HUDEP-2 (cell line): ENCODE results near the gene ZNF526.
A peak's percentile ranks its signal among the peaks of the same experiment; 100 is the strongest.

Experiments used
- DNase-seq, 76 experiments: peaks; one replicate each; lab custom pipeline; 2025; ENCODE audit not compliant: unreplicated experiment in 76 of 76; lab: John Stamatoyannopoulos, UW

Gene ZNF526, protein sequence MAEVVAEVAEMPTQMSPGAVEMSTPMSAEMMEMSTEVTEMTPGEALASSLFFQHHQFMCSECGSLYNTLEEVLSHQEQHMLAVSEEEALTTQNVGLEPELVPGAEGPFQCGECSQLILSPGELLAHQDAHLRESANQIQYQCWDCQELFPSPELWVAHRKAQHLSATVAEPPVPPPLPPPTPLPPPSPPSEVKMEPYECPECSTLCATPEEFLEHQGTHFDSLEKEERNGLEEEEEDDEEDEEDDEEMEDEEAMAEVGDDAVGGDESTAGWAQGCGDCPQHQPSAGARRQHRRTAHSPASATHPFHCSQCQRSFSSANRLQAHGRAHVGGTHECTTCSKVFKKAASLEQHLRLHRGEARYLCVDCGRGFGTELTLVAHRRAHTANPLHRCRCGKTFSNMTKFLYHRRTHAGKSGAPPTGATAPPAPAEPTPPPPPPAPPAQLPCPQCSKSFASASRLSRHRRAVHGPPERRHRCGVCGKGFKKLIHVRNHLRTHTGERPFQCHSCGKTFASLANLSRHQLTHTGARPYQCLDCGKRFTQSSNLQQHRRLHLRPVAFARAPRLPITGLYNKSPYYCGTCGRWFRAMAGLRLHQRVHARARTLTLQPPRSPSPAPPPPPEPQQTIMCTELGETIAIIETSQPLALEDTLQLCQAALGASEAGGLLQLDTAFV

DNA sequence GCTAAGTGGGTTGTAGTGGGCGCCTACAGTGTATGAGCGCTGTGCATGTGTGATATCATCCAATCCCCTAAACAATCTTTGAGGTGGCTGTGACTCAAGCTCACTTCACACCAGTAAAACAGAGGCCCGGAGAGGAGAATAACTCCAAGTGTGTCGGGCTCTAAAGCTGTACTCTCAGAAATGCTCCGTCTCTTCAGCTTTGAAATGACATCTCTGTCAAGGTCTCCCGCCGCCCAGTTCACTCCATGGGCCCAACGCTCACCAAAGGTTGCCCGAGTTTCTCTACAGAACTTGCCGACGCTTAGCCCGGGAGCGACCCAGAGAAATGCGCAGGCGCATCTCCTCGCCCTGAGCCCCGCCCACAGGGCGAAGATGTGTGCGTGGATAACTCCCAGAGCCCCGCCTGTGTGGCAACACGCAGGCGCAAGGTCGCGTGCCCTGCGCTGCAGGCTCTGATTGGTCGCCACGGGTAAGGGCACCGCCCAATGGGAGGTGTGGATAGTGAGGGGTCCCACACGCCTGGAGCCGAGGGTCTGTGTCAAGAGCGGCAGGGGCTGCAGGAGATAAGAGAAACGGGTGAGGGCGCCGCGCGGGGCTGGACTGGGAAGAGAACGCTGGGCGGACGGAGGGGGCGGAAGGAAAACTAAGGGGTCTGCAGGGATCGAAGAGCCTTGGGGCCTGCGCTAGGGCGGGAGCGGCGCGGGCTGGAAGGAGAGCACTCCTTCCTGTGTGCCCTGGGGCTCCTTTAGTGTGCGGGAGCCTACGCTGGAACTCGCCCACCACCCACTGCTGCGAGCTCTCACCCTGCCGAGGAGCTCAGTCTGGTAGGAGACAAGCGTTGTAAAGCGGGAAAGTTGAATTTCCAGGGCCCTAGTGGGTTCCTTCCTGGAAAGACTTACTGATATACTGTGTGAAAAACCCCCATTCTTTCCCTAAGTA, at the start of gene ZNF526:
ZNF526 (plus strand) TSS at position 501 of the 939 bp plus-strand sequence. CDS start 4,092 bp downstream, outside the sequence.
- peak; percentile 76 to 100 (median 98) for DNase-seq

DNA sequence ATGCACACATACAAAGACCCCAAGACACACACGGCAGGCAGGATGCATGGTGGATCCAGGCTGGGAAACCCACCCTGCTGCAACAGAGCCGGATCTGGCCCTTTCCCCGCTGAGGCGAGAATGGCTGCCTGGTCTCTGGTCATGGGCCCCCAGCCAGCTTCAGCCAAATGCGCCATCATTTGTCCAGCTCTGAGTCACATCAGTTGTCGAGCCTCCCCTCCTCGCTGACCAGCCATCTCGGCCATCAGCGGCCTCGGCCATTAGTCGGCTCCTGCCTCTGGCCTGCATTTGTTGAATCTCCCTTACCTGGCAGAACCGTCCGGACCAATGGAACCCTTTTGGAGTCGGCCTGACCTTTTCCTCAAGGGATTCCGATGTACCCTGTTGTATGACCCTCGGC, 49.4 kb upstream of the ZNF526 start:
- no peak for DNase-seq

DNA sequence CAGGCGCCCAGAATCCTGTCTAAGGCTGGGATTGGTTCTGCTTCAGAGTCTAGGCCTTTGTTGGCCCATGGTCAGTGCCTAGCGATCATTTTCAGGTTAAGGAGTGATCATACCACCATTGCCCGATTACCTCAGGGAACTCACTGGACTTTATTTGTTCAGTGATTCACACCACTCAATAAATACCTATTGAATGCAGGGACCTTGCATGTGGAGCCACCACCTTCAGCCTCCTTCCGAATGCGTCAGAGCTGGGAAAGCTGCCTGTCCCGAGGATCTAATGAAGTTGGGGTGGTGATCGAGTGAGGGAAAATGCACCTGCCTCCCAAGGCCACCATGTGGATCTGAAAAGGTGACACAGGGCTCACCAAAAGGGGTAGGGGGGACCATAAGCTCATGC, 47.9 kb upstream of the ZNF526 start:
- no peak for DNase-seq

DNA sequence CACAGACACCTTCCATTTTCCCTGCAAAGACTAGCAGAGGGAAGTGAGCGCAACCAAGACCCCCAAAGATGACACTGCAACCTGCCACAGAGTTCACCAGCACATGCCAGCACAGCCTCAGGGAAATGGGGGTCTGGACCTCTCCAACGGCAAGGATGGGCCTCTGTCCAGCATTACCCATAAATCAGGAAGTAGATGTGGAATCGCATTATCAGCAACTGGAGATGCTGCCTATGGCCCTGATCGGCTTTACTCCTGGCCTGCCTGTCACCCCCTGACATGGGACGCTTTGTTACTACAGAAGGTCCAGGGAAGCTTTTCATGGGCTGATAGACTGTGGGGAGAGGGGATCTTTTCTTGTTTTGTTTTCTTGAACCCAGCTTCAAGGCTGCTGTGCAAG, 46.4 kb upstream of the ZNF526 start:
- DNase-seq, result no peak

DNA sequence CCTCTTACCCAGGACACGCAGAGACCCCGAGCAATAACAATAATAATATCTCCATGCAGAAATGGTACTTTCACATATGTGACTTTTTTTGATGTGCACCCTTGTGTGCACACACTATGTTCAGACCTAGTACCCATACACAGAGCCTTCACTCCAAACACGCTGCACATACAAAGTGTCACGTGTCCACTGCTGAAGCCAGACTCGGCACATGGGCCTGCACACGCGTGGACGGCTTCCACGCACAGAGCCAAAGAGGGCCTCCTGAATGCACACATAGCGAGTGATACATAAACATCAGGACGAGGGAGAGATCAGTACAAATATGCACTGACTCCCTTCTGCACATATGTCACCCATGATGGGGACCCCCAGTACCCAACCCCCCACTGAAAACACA, 45.9 kb upstream of the ZNF526 start:
- DNase-seq, result no peak

DNA sequence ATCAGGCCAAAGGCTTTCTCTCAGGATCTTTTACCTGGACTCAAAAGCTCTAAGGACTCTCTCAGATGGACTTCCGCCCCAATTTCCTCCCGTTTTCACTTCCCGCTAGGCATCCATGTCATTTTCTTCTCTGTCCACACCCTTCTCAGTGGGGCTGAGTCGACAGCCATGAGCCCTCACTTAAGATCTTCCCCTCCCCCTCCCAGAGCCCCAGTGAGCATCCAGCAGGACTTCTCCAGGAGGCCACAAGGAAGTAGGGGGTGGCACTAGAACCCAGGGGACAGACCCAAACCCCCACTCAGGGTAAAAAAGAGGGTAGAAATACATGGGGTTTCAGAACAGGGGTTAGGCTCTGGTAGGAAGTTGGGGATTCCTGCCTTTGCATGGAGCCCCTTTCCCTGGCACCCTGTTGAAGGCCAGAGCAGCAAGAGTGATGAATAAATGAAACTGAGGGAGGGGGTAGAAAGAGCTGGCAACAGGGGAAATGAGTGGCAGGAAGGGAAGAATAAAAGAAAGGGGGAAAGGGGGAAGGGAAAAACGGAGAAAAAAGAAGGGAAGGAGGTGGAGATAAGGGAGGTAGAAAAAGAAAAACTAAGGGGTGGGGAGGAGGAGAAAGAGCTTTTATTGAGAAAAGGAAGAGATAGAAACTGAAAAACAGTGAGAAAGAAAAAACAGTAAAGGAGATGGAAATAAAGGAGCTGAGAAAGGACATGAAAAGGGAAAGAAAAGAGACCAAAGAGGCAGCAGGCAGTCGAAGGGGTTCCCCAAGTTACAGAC, 45.0 kb upstream of the ZNF526 start:
- DNase-seq, result no peak

DNA sequence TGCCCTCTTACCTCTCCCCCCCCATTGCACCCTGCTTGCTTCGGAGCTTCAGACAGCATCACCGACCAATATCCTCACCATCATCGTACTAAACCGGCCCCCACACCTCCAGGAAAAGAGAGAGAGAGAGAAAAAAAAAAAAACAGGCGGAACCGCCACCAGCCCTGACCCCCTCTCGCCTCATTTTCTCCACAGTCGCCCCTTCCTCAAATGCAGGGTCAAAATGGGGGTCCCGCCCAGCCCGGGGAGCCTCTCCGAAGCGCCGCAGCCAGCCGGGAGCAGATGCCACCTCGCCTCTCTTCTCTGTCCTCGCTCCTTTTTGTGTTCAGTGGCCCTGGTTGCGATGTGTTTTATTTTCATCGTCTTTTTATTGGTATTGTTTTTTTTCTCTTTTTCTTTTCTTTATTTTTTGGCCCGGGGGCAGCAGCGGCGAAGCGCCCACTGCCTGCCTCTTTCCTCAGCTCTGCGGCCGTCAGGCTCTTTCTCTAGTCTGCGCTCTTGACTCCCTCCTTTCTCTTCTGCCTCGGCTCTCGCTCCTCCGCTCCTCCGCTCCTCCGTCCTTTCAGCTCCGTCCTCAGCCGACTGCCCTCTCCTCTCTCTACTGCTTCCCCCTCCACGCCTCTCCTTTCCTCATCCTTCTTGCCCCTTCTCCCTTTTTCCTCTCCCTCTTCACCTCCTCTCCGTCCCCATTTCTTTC, 44.0 kb upstream of the ZNF526 start:
- peak in 1 of 76 experiments; percentile 16 for DNase-seq

DNA sequence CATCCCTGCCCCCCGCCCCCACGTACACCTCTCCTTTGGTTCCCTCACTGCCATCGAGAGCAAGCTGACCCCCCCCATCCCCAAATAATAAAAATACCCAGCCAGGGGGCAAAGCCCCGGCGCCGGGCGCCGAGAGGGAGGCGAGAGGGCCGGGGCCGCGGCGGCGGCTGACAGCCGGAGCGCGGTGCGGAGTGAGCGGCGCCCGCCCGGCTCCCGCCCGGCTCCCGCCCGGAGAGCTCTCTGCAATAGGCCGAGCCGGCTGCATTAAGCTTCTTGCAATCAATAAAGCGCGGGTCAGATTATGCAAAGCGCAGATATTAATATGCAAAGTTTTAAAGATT, 43.5 kb upstream of the ZNF526 start:
- peak in 3 of 76 experiments; percentile 21 to 54 (median 43) for DNase-seq

DNA sequence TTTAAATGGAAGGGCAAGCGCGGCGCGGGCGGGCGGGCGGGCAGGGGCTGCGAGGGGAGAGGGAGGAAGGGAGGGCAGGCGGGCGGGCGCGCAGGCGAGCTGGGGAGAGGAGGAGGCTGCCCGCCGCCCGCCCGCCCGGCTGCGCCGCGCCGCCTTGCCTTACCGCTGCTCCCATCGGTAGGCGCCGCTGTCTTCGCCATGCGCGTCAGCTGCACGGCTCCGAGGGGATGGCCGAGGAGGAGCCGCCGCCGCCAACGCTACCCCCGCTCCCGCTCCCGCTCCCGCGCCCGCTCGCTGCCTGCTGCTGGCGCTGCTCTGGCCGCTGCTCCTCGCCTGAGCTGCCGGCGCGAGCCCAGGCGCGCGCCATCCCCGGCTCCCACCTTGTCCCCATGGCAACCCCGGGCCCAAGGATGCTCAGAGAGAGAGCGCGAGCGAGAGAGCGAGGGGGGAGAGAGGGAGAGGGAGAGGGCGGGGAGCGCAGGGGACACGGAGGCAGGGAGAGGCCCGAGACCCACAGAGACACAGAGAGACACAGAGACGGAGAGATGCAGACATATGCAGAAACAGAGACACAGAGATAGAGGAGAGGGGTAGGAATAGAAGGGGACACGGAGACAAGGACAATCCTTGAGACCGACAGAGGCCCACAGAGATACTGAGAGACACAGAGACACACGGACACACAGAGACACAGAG, 43.0 kb upstream of the ZNF526 start:
- DNase-seq, result peak in 57 of 76 experiments; percentile 18 to 79 (median 54)

DNA sequence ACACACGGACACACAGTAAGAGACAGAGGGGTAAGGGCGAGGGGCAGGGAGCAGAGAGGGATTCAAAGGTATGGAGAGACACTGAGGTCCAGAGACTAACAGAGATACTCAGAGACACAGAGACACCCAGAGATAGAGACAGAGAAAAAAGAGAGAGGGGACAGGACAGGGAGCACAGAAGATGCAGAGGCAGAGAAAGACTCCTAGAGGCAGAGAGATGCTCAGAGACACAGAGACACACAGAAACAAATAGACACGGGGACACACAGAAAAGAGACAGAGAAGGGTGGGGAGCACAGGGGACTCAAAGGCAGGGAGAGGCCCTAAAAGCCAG, 42.5 kb upstream of the ZNF526 start:
- DNase-seq, result no peak

DNA sequence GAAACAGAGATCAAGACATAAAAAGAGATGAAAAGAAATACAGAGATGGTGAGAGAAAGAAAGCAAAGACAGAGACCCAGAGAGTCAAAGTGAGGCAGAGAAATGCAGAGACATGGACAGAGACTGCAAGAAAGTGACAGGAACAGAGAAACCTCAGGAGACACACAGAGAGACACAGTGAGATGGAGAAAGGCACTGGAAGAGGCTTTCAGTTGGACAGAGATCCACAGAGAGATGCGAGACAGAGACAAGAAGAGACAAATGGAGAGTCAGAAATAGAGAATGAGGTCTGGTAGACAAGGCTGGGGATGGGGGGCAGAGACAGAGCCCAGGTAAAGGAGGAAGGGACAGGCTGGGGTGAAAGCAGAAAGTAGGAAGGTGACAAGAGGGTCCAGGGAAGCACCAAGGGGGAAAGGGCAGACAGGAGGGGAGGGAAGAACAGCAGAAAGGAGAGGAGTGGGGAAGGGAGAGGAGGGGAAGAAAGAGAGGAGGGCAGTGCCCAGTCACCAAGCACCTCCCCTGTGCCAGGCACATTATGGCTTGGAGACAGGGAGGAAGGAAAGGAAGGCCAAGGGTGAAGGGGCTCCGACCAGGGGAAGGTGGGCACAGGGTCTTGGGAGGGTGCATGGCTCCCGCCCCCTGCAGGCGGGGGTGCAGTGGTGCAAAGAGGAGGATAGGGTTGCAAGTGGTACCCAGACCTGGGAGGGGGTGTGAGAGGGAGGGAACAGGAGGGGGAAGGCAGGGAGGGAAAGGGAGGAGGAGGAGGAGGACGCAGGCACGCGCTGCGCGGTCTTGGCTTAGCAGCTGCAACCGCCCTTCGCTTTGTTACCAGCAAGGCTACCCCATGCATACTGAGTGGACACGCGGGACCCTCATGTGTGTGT, 41.1 kb upstream of the ZNF526 start:
- DNase-seq, result no peak

DNA sequence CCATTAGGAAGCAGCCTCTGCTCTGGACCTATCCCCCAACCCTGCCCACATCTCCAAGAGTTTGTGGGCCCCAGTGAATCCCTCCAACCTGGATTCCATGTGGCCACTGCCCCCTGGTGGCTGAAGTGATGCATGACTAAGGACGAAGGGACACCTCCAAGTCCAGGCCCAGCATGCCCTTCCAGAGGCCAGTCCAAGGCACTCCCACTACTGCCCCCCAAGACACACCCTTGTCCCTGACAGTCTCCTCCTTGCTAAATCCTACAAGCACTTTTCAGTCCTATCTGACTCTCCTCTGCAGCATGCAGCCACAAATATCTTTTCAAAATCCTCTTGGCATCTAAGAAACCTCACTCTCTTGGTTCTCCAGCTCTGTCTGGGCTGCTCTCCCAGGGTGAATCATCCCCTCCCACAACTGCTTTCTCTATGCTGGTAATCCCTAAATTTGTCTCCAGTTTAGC, 35.7 kb upstream of the ZNF526 start:
- DNase-seq, result peak in 63 of 76 experiments; percentile 9 to 82 (median 60)

DNA sequence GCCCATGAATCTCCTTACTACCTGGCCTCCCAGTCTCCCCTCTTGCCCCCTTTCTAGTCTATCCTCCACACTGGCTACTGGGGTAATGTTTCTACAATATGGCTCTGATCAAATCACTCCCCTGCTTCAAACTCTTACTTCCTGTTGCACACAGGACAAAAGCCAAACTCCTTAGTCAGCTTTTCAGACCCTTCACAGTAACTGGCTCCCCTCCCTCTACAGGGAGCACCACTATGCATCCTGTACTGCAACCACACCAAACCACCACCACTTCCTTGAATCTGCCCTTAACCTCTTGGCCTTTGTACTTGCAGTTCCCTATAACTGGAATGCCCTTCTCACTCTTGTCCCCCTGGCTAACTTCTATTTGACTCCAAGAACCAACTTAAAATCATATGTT, 34.8 kb upstream of the ZNF526 start:
- no peak for DNase-seq

DNA sequence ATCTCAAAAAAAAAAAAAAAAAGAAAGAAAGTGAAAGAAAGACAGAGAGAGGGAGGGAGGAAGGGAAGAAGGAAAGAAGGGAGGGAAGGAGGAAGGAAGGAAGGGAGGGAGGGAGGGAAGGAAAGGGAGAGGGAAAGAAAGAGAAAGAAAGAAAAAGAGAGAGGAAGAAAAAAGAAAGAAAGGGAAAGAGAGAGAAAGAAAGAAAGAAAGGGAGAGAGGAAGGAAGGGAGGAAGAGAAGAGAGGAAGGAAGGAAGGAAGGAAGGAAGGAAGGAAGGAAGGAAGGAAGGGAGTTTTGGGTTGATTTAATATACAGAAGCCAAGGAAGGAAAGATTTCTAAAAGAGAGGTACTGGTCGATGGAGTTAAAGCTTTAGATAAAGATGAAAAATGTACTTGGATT, 31.4 kb upstream of the ZNF526 start:
- no peak for DNase-seq

DNA sequence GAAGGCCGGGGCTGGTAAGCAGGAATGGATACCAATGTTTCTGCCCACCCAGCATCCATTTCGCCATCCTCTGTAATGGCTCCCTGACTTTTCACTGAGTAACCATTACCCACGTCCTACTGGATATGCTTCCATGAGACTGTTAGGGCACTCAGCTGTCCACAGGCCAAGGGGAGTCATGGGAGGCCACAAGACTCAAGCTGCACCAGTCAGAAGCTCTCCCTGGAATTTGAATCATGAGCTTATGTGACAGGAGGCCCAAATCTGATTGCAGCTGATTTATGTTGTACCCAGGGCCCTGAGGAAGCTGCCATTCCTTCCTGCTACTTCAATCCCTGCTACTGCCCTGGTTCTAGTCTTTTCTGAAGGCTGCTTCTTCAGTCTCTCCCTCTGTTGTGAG, 31.0 kb upstream of the ZNF526 start:
- DNase-seq, result no peak

DNA sequence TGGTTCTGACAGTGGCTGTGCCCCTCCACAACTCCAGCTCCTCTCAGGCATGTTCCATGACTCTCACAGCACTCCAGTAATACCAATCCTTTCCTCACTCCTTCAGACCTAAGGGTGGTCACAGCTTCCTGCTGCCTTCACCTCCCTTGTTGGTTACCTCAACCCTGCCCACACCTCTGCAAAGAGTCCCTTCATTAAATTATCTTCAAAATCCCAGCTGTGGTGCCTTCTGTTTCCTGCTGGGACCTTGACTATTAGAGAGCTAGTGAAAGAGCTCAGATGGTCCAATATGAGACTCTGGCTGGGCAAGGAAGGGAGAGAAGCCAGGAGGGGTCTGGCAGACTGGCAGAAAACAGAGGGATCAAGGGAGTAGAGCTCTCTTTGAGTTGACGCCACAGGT, 28.8 kb upstream of the ZNF526 start:
- DNase-seq, result no peak

DNA sequence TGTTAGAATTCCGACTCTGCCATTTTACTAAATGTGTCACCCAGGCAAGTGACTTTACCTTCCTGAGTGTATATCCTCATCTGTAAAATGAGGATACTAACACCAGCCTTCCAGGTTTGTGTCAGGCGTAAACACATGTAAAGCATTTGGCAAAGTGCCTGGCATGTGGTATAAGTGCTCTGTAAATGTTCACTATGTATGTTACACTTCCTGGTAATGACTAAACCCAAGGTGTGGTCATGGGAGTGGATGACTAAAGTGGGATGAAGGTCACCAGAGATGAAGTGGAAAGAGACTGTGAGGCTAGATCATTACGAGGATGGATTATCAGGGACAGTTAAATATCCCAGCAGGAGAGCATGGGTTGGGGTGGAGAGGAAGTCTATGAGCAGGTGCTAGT, 28.3 kb upstream of the ZNF526 start:
- peak in 3 of 76 experiments; percentile 11 to 23 (median 15) for DNase-seq

DNA sequence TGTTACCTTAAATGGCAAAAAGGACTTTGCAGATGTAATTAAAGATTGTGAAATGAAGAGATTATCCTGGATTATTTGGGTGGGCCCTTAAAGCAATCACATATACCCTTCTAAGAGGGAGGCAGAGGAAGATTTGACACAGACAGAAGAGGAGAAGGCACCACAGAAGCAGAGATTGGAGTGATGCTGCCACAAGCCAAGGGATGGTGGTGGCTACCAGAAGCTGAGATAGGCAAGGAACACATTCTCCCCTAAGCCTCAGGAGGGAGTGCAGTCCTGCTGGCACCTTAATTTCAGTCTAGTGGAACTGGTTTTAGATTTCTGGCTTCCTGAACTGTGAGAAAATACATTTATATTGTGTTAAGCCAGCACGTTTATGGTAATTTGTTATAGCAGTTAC, 26.8 kb upstream of the ZNF526 start:
- no peak for DNase-seq
